Mesothelial cell of epicardium (in vitro differentiated cells): ENCODE measurements around the gene F2RL3. TPM values are rescaled to one million over a fixed set of nuclear protein-coding genes. Genes with fewer than 3 reads are reported as not detected.

Experiments
- DNase-seq, 2 experiments: peaks; one replicate each; pipeline ENCODE4 v3.0.0; 2021; ENCODE audit warnings: low spot score in 2 of 2; ENCODE audit not compliant: unreplicated experiment in 2 of 2
- H3K27ac Mint-ChIP-seq: 2 replicates; pipeline ENCODE4 v1.8.0; 2021; ENCODE audit warnings: mixed read lengths
- H3K27me3 Mint-ChIP-seq: 2 replicates; pipeline ENCODE4 v1.8.0; 2021; ENCODE audit warnings: low read depth, mixed read lengths
- H3K36me3 Mint-ChIP-seq: 2 replicates; pipeline ENCODE4 v1.8.0; 2021; ENCODE audit warnings: mixed read lengths
- H3K4me1 Mint-ChIP-seq: 2 replicates; pipeline ENCODE4 v1.8.0; 2021; ENCODE audit warnings: mixed read lengths
- H3K4me3 Mint-ChIP-seq: 2 replicates; pipeline ENCODE4 v1.8.0; 2021; ENCODE audit warnings: mild to moderate bottlenecking, moderate library complexity, mixed read lengths
- H3K9me3 Mint-ChIP-seq: 2 replicates; pipeline ENCODE4 v1.8.0; 2021; ENCODE audit warnings: mixed read lengths
- total RNA-seq: library from RNA; stranded (reverse); gene quantifications from 3 replicates; pipeline ENCODE4 v1.2.1, GENCODE V29; 2021
- TF ChIP-seq, protein P1 (sequence below): fragments of 200-600 bp; sonication (generic); IDR thresholded peaks from one replicate; pipeline ENCODE4 v1.5.0; 2021; ENCODE audit warnings: antibody characterized with exemption; ENCODE audit not compliant: unreplicated experiment

F2RL3 gene
- total RNA-seq, 1 donor from 2014 or later: not detected

DNA sequence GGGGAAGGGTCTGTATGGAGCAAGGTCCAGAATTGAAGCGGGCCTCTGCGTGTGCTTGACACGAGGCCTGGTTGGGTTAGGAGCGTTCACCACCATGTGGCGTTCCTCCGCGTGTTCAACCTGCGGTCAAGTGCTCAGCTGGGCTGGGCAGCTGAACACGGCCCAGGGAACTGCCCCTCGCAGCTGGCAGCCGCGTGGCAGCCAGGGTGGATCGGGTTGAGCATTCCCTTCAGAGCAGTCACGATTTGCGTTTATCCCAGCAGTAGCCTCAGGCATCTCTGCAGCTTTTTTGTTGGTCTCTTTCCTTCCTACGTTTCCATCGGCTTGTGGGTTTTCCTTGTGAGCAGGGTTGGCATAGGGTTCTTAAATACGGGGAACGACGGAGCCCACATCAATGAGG is 28.7 kb upstream of the F2RL3 start:
- H3K4me3 Mint-ChIP-seq: no peak overlapping the region
- H3K36me3 Mint-ChIP-seq: peaks cover 32% of the 10 kb centered on the region
- no peaks in the 10 kb centered on the region for H3K4me1 Mint-ChIP-seq
- TF ChIP-seq, protein P1, sequence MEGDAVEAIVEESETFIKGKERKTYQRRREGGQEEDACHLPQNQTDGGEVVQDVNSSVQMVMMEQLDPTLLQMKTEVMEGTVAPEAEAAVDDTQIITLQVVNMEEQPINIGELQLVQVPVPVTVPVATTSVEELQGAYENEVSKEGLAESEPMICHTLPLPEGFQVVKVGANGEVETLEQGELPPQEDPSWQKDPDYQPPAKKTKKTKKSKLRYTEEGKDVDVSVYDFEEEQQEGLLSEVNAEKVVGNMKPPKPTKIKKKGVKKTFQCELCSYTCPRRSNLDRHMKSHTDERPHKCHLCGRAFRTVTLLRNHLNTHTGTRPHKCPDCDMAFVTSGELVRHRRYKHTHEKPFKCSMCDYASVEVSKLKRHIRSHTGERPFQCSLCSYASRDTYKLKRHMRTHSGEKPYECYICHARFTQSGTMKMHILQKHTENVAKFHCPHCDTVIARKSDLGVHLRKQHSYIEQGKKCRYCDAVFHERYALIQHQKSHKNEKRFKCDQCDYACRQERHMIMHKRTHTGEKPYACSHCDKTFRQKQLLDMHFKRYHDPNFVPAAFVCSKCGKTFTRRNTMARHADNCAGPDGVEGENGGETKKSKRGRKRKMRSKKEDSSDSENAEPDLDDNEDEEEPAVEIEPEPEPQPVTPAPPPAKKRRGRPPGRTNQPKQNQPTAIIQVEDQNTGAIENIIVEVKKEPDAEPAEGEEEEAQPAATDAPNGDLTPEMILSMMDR: no peak
- H3K27me3 Mint-ChIP-seq: no peaks in the 10 kb centered on the region
- no peaks in the 10 kb centered on the region for H3K9me3 Mint-ChIP-seq
- DNase-seq: no peak
- no peak overlapping the region for H3K27ac Mint-ChIP-seq

DNA sequence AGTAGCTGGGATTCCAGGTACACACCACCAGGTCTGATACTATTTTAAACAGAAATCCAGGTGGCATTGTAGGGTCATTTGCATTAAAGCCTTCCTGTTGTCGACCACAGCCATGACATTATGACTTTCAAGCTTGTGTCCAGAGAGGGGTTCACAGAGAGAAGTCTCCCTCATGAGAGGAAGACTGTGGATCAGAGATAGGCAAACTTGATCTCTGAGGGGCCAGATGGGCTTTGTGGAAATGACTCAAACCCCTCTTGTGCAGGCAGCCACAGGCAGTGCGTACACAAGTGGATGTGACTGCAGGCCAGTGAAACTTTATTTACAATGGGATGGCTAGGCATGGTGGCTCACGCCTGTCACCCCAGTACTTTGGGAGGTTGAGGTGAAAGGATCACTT is 27.8 kb upstream of the F2RL3 start:
- Mint-ChIP-seq H3K36me3 (peaks cover 35% of the 10 kb centered on the region), H3K27ac (no peak overlapping the region), H3K9me3 (no peaks in the 10 kb centered on the region), H3K4me1 (no peaks in the 10 kb centered on the region), H3K4me3 (no peak overlapping the region), H3K27me3 (no peaks in the 10 kb centered on the region)
- DNase-seq: no peak
- TF ChIP-seq, protein P1: no peak

DNA sequence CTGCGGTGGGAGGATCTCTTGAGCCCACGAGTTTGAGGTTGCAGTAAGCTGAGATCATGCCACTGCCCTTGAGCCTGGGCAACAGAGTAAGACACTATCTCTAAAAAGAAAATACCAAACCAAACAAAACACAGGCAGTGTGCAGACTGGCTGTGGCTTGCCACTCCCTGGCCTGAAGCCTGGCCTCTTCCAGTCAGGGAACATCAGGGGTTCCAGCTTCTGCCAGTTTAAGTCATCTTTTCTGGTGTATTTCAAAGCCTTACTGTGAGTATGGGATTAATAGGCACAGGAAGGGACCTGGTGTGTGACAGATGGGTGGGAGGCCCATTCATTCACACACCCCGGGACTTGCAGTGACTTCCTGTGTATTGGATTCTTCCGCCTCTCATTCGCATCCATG is 27.0 kb upstream of the F2RL3 start:
- H3K27me3 Mint-ChIP-seq: no peaks in the 10 kb centered on the region
- no peaks in the 10 kb centered on the region for H3K4me1 Mint-ChIP-seq
- TF ChIP-seq, protein P1: no peak
- DNase-seq: no peak
- H3K9me3 Mint-ChIP-seq: no peaks in the 10 kb centered on the region
- H3K4me3 Mint-ChIP-seq: no peak overlapping the region
- peaks cover 35% of the 10 kb centered on the region for H3K36me3 Mint-ChIP-seq
- no peak overlapping the region for H3K27ac Mint-ChIP-seq

DNA sequence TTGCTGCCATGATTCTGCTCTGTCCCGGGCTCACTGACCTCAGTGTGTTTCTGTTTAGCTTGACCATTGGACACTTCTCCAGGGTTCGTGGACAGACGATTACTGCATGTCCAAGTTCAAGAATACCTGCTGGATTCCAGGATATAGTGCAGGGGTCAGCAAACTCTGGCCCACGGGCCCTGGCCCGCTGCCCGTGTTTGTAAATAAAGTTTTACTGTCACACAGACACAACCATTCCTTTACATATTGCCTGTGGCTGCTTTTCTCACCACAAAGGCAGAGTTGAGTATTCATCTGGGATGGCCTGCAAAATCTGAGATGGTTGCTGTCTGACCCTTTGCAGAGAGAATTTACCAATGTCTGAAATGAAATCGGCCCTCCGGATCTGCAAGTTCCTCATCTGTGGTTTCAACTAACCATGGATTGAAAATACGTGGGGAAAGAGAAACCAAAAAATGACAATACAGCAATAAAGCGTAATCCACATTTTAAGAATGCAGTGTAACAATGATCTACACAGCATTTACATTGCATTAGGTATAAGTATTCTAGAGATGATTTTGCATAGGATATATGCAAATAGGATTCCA is 25.9 kb upstream of the F2RL3 start:
- Mint-ChIP-seq H3K9me3 (no peaks in the 10 kb centered on the region), H3K4me3 (no peak overlapping the region), H3K27me3 (no peaks in the 10 kb centered on the region), H3K27ac (no peak overlapping the region), H3K4me1 (no peaks in the 10 kb centered on the region), H3K36me3 (peaks cover 40% of the 10 kb centered on the region)
- no peak for DNase-seq
- TF ChIP-seq, protein P1: no peak

DNA sequence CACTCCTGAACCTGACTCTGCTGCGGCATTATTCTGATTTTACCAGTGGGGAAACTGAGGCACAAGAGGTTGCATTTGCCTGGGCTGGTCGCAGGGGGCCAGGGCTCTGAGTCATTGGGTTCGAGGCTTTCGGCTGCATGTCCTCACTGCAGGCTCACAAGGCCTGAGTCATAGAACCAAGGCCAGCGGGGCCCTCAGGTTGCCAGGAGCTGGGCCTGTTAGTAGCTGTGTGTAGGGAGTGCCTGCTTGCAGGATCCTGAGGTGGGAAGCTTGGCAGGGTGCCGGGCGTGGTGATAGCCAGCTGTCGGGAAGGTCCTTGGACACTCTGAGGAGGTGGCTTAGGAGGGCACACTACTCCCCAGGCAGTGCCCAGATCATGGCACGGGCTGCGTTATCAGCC is 21.6 kb upstream of the F2RL3 start:
- H3K9me3 Mint-ChIP-seq: no peaks in the 10 kb centered on the region
- no peak overlapping the region for H3K27ac Mint-ChIP-seq
- H3K27me3 Mint-ChIP-seq: no peaks in the 10 kb centered on the region
- TF ChIP-seq, protein P1: no peak
- no peak overlapping the region for H3K4me3 Mint-ChIP-seq
- H3K36me3 Mint-ChIP-seq: peaks cover 47% of the 10 kb centered on the region
- H3K4me1 Mint-ChIP-seq: no peaks in the 10 kb centered on the region
- no peak for DNase-seq
